ENCODE measurements around the gene SPG11. TPM values are rescaled to one million over a fixed set of nuclear protein-coding genes. Genes with fewer than 3 reads are reported as not detected.

Gene SPG11
- total and polyA plus RNA-seq, 2 donors from 2014 or later, result 35.3 to 100 TPM

DNA sequence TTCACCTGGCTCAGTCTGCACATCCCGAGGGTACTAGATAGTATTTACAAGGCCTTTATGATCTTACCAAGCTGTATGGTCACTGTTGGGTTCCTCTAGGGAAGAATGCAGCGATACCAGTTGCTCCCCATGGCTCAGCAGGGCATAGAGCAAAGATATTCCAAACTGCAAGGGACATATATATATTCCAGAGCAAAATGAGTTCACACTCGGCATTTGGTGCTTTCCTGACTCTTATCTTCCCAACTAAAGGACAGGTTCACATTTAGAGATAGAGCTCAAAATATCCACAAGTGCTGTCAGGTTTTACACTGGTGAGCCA is 3.5 kb upstream of the SPG11 start:
- Histone ChIP-seq H3K27me3 (ENCODE audit: control insufficient read depth, insufficient read depth, low read length) (no peaks in the 10 kb centered on the region), H3K4me1 (ENCODE audit: control insufficient read depth in 2 of 3, insufficient read depth in 2 of 3, low read depth in 1 of 3, low read length in 3 of 3) (peaks cover 0 to 7% (median 3%) of the 10 kb centered on the region in 3 donors), H3K36me3 (ENCODE audit: control insufficient read depth in 2 of 3, insufficient read depth in 3 of 3, low read length in 3 of 3) (no peaks in the 10 kb centered on the region), H3K27ac (ENCODE audit: low read depth in 2 of 2, low read length in 2 of 2) (no peak overlapping the region), H3K9ac (ENCODE audit: low read length in 3 of 3) (no peak overlapping the region), H3K9me3 (ENCODE audit: control insufficient read depth in 2 of 3, insufficient read depth in 1 of 3, low read length in 3 of 3) (no peaks in the 10 kb centered on the region), H3K4me3 (ENCODE audit: low read length in 3 of 3) (no peak overlapping the region)
- FAIRE-seq (no peak), DNase-seq (no peak)
- TF ChIP-seq CTCF (IDR thresholded peaks at IDR 0.05; ENCODE audit: borderline replicate concordance, extremely low read depth, insufficient read depth), result no peak
- intact Hi-C loops (cut with DNase I), result no loop called here

GRCh38 chr15:44666210-44667038 is 3.0 kb upstream of the SPG11 start:
- no peak overlapping the region for H3K4me3 ChIP-seq (ENCODE audit: low read length in 3 of 3)
- peaks cover 0 to 7% (median 3%) of the 10 kb centered on the region in 3 donors for H3K4me1 ChIP-seq (ENCODE audit: control insufficient read depth in 2 of 3, insufficient read depth in 2 of 3, low read depth in 1 of 3, low read length in 3 of 3)
- no peaks in the 10 kb centered on the region for H3K36me3 ChIP-seq (ENCODE audit: control insufficient read depth in 2 of 3, insufficient read depth in 3 of 3, low read length in 3 of 3)
- no peak for TF ChIP-seq CTCF (IDR thresholded peaks at IDR 0.05; ENCODE audit: borderline replicate concordance, extremely low read depth, insufficient read depth)
- no peak for DNase-seq
- no peak overlapping the region for H3K27ac ChIP-seq (ENCODE audit: low read depth in 2 of 2, low read length in 2 of 2)
- intact Hi-C loops (cut with DNase I), result no loop called here
- H3K27me3 ChIP-seq (ENCODE audit: control insufficient read depth, insufficient read depth, low read length), result no peaks in the 10 kb centered on the region
- no peaks in the 10 kb centered on the region for H3K9me3 ChIP-seq (ENCODE audit: control insufficient read depth in 2 of 3, insufficient read depth in 1 of 3, low read length in 3 of 3)
- FAIRE-seq, result no peak
- no peak overlapping the region for H3K9ac ChIP-seq (ENCODE audit: low read length in 3 of 3)

- DNase-seq (peak in 4 of 5 donors; percentile 40 to 91 (median 80)), FAIRE-seq (no peak)
- Histone ChIP-seq H3K4me3 (ENCODE audit: low read length in 3 of 3) (peak overlapping the region; percentile 81 to 94 (median 92)), H3K4me1 (ENCODE audit: control insufficient read depth in 2 of 3, insufficient read depth in 2 of 3, low read depth in 1 of 3, low read length in 3 of 3) (peaks cover 0 to 7% (median 3%) of the 10 kb centered on the region in 3 donors), H3K9ac (ENCODE audit: low read length in 3 of 3) (peak overlapping the region; percentile 70 to 96 (median 96)), H3K9me3 (ENCODE audit: control insufficient read depth in 2 of 3, insufficient read depth in 1 of 3, low read length in 3 of 3) (no peaks in the 10 kb centered on the region), H3K36me3 (ENCODE audit: control insufficient read depth in 2 of 3, insufficient read depth in 3 of 3, low read length in 3 of 3) (peaks cover 3 to 8% (median 7%) of the 10 kb centered on the region in 3 donors), H3K27ac (ENCODE audit: low read depth in 2 of 2, low read length in 2 of 2) (peak overlapping the region; percentile 95), H3K27me3 (ENCODE audit: control insufficient read depth, insufficient read depth, low read length) (no peaks in the 10 kb centered on the region)
- intact Hi-C loops (cut with DNase I), result loop anchor here (5.0 kb wide), 1 partner anchor 75 kb away; the partner anchor contains the start of gene TRIM69
- no peak for TF ChIP-seq CTCF (IDR thresholded peaks at IDR 0.05; ENCODE audit: borderline replicate concordance, extremely low read depth, insufficient read depth)
Measured at GRCh38 chr15:44662478-44663409, 718 bp downstream of the SPG11 start.
